ENCODE data around the gene DNAJC3. TPM values are rescaled to one million over a fixed set of nuclear protein-coding genes. Genes with fewer than 3 reads are reported as not detected.
"Not testable (repeated sequence)": the region's sequence is repeated elsewhere in the genome, so short reads cannot be mapped to it uniquely, and the experiment has no call there.

Gene DNAJC3
- total RNA-seq, 1 donor from 2014 or later, result 23.5 TPM

DNA sequence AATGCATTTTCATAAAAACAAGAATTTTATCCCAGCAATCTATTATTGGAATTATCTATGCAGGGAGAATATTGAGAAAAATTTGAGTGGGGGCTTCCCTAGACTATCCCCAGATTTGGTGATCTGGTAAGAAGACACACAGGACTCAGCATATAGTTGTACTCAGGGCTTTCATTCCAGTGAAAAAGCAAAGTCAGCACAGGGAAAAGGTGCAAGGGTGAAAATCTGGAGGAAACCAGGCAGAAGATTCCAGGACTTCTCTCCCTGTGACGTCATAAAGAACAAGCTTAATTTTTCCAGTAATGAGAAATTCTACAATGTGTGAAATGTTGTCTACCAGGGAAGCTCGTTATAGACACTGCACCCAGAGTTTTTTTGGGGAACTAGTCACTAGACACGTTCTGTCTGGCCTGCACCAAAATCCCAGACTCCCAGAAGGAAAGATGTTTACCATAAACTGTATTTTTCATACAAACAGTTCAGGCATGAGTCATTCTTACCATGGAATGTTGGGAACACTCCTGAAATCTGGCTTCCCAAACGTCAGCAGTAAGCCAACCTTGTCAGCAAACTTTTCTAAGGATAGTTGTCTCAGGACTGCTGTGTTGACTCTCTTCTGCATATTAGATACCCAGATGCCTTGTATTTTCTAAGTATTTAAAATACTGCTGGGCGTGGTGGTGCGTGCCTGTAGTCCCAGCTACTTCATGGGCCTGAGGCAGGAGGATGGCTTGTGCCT, 107.4 kb downstream of the DNAJC3 start:
- Histone ChIP-seq H3K27ac (ENCODE audit: low read depth, low read length) (no peak overlapping the region), H3K9me3 (ENCODE audit: control insufficient read depth in 3 of 3, low read length in 3 of 3) (no peaks in the 10 kb centered on the region), H3K9ac (ENCODE audit: low read depth in 1 of 3, low read length in 3 of 3) (no peak overlapping the region), H3K27me3 (ENCODE audit: control insufficient read depth in 3 of 3, insufficient read depth in 3 of 3, low read length in 3 of 3) (no peaks in the 10 kb centered on the region), H3K4me1 (ENCODE audit: control insufficient read depth in 3 of 3, insufficient read depth in 3 of 3, low read length in 3 of 3) (no peaks in the 10 kb centered on the region), H3K4me3 (ENCODE audit: low read length in 3 of 3) (no peak overlapping the region), H3K36me3 (ENCODE audit: control insufficient read depth in 3 of 3, insufficient read depth in 3 of 3, low read length in 3 of 3) (peaks cover 10 to 22% (median 16%) of the 10 kb centered on the region in 3 donors)

DNA sequence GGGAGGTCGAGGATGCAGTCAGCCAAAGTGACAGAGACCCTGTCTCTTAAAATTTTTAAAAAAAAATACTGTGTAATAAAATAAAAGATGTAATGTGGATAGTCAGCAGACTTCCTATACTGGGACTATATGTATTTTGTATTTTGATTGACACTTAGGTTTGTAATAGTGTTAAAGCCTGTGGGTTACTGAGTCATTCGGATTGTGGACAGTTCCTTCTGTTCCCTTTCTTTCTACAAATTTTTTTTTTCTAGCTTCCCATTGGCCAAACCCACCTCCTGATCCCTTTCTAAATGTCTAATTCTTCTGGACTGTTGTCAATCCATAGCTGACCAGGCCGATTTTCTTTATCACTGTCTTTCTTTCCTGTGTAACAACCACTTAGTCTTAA, 108.0 kb downstream of the DNAJC3 start:
- peaks cover 9 to 24% (median 16%) of the 10 kb centered on the region in 3 donors for H3K36me3 ChIP-seq (ENCODE audit: control insufficient read depth in 3 of 3, insufficient read depth in 3 of 3, low read length in 3 of 3)
- H3K27me3 ChIP-seq (ENCODE audit: control insufficient read depth in 3 of 3, insufficient read depth in 3 of 3, low read length in 3 of 3), result no peaks in the 10 kb centered on the region
- no peak overlapping the region for H3K4me3 ChIP-seq (ENCODE audit: low read length in 3 of 3)
- no peaks in the 10 kb centered on the region for H3K4me1 ChIP-seq (ENCODE audit: control insufficient read depth in 3 of 3, insufficient read depth in 3 of 3, low read length in 3 of 3)
- no peaks in the 10 kb centered on the region for H3K9me3 ChIP-seq (ENCODE audit: control insufficient read depth in 3 of 3, low read length in 3 of 3)
- no peak overlapping the region for H3K9ac ChIP-seq (ENCODE audit: low read depth in 1 of 3, low read length in 3 of 3)
- H3K27ac ChIP-seq (ENCODE audit: low read depth, low read length), result no peak overlapping the region

DNA sequence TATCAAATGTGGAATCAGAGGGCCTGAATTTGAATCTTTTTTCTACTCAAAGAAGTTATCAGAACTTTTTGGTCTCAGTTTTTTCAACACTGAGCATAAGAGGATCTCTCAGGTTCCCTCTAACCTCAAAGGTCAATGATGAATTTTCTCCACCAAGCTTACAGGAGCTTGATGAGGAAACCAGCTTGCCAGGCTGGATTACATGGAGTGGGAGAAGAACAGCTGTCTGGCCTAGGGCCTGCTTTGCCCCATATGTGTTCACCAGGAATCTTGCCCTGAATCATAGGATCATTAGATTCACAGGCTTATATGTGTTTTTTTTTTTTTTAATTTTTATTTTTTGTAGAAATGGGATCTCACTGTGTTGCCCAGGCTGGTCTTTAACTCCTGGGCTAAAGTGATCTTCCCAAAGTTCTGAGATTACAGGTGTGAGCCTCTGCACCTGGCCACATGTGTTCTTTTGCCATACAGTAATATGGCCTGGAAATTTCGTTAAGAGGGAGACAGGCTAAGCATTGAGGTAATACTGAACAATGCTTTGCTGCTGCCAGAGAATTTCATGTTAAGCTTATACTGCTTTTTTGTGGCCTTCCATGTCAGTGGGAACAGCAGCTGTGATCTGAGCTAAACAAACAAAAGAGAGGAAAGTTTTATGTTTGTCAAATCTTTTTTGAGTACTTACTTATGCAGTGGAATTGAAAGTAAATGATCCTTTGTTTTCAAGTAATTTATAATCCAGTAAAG, 110.6 kb downstream of the DNAJC3 start:
- H3K36me3 ChIP-seq (ENCODE audit: control insufficient read depth in 3 of 3, insufficient read depth in 3 of 3, low read length in 3 of 3), result peaks cover 9 to 38% (median 18%) of the 10 kb centered on the region in 3 donors
- H3K4me3 ChIP-seq (ENCODE audit: low read length in 3 of 3), result no peak overlapping the region
- no peaks in the 10 kb centered on the region for H3K4me1 ChIP-seq (ENCODE audit: control insufficient read depth in 3 of 3, insufficient read depth in 3 of 3, low read length in 3 of 3)
- H3K9ac ChIP-seq (ENCODE audit: low read depth in 1 of 3, low read length in 3 of 3), result no peak overlapping the region
- H3K9me3 ChIP-seq (ENCODE audit: control insufficient read depth in 3 of 3, low read length in 3 of 3), result no peaks in the 10 kb centered on the region
- no peak overlapping the region for H3K27ac ChIP-seq (ENCODE audit: low read depth, low read length)
- H3K27me3 ChIP-seq (ENCODE audit: control insufficient read depth in 3 of 3, insufficient read depth in 3 of 3, low read length in 3 of 3), result no peaks in the 10 kb centered on the region

DNA sequence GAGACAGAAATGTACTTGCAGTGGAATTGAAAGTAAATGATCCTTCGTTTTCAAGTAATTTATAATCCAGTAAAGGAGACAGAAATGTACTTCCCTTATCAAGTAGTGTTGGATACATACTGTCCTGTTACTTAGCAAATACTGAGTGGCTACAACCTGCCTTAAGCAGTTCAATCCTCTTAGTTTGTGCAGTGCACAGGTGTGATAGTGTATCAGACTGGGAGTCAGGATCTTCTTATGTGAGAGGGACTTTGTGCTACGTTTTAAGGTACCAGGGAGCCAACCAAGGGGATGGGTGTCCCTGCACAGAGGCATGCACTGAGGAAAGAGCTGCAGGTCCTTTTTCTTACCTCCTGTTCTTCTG, 111.1 kb downstream of the DNAJC3 start:
- Histone ChIP-seq H3K36me3 (ENCODE audit: control insufficient read depth in 3 of 3, insufficient read depth in 3 of 3, low read length in 3 of 3) (peaks cover 9 to 39% (median 24%) of the 10 kb centered on the region in 3 donors), H3K4me1 (ENCODE audit: control insufficient read depth in 3 of 3, insufficient read depth in 3 of 3, low read length in 3 of 3) (peaks cover 0 to 2% (median 0%) of the 10 kb centered on the region in 3 donors), H3K9ac (ENCODE audit: low read depth in 1 of 3, low read length in 3 of 3) (no peak overlapping the region), H3K4me3 (ENCODE audit: low read length in 3 of 3) (no peak overlapping the region), H3K27ac (ENCODE audit: low read depth, low read length) (no peak overlapping the region), H3K9me3 (ENCODE audit: control insufficient read depth in 3 of 3, low read length in 3 of 3) (no peaks in the 10 kb centered on the region), H3K27me3 (ENCODE audit: control insufficient read depth in 3 of 3, insufficient read depth in 3 of 3, low read length in 3 of 3) (no peaks in the 10 kb centered on the region)

DNA sequence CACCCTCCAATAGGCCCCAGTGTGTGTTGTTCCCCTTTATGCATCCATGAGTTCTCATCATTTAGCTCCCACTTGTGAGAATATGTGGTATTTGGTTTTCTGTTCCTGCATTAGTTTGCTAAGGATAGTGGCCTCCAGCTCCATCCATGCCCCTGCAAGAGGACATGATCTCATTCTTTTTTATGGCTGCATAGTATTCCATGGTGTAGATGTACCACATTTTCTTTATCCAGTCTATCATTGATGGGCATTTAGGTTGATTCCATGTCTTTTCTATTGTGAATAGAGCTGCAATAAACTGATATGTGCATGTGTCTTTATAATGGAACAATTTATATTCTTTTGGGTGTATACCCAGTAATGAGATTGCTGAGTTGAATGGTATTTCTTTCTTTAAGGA, 112.4 kb downstream of the DNAJC3 start:
- H3K9ac ChIP-seq (ENCODE audit: low read depth in 1 of 3, low read length in 3 of 3); H3K4me1 ChIP-seq (ENCODE audit: control insufficient read depth in 3 of 3, insufficient read depth in 3 of 3, low read length in 3 of 3); H3K4me3 ChIP-seq (ENCODE audit: low read length in 3 of 3); H3K27ac ChIP-seq (ENCODE audit: low read depth, low read length); H3K27me3 ChIP-seq (ENCODE audit: control insufficient read depth in 3 of 3, insufficient read depth in 3 of 3, low read length in 3 of 3); H3K9me3 ChIP-seq (ENCODE audit: control insufficient read depth in 3 of 3, low read length in 3 of 3): not testable (repeated sequence)
- H3K36me3 ChIP-seq (ENCODE audit: control insufficient read depth in 3 of 3, insufficient read depth in 3 of 3, low read length in 3 of 3), result peaks cover 9 to 43% (median 26%) of the 10 kb centered on the region in 3 donors

DNA sequence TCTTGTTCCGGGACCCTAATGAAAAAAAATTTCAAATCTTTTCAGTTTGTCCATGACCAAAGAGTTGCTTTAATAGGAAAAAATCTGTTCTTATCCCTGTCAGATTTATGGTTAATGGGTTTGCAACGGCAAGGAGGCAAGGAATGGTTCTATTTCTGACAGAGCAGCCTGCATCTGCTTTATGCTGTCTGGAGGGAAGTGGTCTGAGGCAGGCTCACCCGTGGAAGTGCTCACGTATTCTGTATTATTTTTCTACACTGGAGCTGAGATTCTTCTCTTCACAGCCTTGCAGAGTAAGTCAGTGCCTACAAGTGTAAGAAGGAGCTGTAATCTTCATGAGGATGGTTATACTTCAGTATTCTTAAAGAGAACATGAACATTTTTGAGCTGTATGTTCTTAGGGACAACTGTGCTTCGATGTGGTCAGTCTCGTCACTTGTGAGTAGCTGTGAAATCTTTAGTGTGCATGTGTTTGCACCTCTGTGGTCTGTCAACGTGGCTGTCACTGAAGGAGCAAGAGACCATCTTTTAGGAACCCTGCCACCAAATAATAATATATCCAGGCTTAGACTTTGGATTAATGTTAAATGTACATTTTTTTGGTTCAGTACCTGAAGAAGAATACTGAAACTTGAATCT, 114.3 kb downstream of the DNAJC3 start:
- Histone ChIP-seq H3K36me3 (ENCODE audit: control insufficient read depth in 3 of 3, insufficient read depth in 3 of 3, low read length in 3 of 3) (peaks cover 9 to 43% (median 26%) of the 10 kb centered on the region in 3 donors), H3K27me3 (ENCODE audit: control insufficient read depth in 3 of 3, insufficient read depth in 3 of 3, low read length in 3 of 3) (no peaks in the 10 kb centered on the region), H3K9me3 (ENCODE audit: control insufficient read depth in 3 of 3, low read length in 3 of 3) (no peaks in the 10 kb centered on the region), H3K4me3 (ENCODE audit: low read length in 3 of 3) (no peak overlapping the region), H3K27ac (ENCODE audit: low read depth, low read length) (no peak overlapping the region), H3K4me1 (ENCODE audit: control insufficient read depth in 3 of 3, insufficient read depth in 3 of 3, low read length in 3 of 3) (peaks cover 0 to 3% (median 0%) of the 10 kb centered on the region in 3 donors), H3K9ac (ENCODE audit: low read depth in 1 of 3, low read length in 3 of 3) (no peak overlapping the region)

DNA sequence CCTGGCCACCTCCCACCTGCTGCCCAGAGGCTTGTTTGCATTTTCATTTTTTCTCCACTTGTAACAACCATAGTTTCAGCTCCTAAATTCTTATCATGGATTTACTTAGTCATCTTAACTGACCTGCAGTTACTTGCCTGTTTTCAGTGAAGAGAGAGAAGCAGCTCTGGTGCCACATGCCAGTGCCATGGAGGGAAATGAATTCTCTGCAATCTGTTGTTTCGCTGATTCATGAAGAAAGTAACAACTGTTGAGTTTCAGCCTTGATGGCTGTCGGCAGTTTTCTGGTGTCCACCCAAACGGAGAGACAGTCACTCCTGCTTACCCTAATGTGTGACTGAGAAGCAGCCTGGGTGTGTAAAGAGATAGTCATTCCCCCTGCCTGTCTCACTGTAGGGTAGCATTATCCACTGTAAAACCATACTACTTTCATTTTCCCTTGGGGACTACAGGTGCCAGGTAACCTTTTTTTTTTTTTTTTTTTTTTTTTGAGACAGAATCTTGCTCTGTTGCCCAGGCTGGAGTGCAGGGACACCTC, 116.1 kb downstream of the DNAJC3 start:
- H3K9me3 ChIP-seq (ENCODE audit: control insufficient read depth in 3 of 3, low read length in 3 of 3), result no peaks in the 10 kb centered on the region
- peaks cover 0 to 3% (median 0%) of the 10 kb centered on the region in 3 donors for H3K4me1 ChIP-seq (ENCODE audit: control insufficient read depth in 3 of 3, insufficient read depth in 3 of 3, low read length in 3 of 3)
- no peak overlapping the region for H3K4me3 ChIP-seq (ENCODE audit: low read length in 3 of 3)
- no peak overlapping the region for H3K27ac ChIP-seq (ENCODE audit: low read depth, low read length)
- peaks cover 4 to 36% (median 21%) of the 10 kb centered on the region in 3 donors for H3K36me3 ChIP-seq (ENCODE audit: control insufficient read depth in 3 of 3, insufficient read depth in 3 of 3, low read length in 3 of 3)
- no peak overlapping the region for H3K9ac ChIP-seq (ENCODE audit: low read depth in 1 of 3, low read length in 3 of 3)
- H3K27me3 ChIP-seq (ENCODE audit: control insufficient read depth in 3 of 3, insufficient read depth in 3 of 3, low read length in 3 of 3), result no peaks in the 10 kb centered on the region

DNA sequence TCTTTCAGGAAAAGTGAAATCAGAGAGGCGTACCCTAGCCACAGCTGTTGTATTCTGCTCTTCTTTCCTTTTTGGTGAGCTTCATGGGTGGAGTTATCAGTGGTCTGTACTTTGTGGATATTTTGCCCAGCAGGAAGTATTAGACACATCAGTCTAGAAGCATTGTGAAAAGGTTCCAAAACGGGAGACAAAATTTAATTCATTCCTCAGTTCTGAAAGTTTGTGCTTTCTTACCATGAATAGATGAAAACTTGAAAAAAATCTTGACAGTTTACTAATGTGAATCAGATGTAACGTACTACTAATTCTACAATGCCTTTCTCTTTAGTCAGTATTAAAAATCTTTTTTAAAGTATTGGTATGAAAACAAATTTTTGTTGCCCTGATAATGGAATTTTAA, 116.8 kb downstream of the DNAJC3 start:
- no peak overlapping the region for H3K9ac ChIP-seq (ENCODE audit: low read depth in 1 of 3, low read length in 3 of 3)
- H3K9me3 ChIP-seq (ENCODE audit: control insufficient read depth in 3 of 3, low read length in 3 of 3), result no peaks in the 10 kb centered on the region
- H3K36me3 ChIP-seq (ENCODE audit: control insufficient read depth in 3 of 3, insufficient read depth in 3 of 3, low read length in 3 of 3), result peaks cover 3 to 29% (median 18%) of the 10 kb centered on the region in 3 donors
- no peaks in the 10 kb centered on the region for H3K27me3 ChIP-seq (ENCODE audit: control insufficient read depth in 3 of 3, insufficient read depth in 3 of 3, low read length in 3 of 3)
- peaks cover 0 to 3% (median 0%) of the 10 kb centered on the region in 3 donors for H3K4me1 ChIP-seq (ENCODE audit: control insufficient read depth in 3 of 3, insufficient read depth in 3 of 3, low read length in 3 of 3)
- no peak overlapping the region for H3K27ac ChIP-seq (ENCODE audit: low read depth, low read length)
- H3K4me3 ChIP-seq (ENCODE audit: low read length in 3 of 3), result no peak overlapping the region

DNA sequence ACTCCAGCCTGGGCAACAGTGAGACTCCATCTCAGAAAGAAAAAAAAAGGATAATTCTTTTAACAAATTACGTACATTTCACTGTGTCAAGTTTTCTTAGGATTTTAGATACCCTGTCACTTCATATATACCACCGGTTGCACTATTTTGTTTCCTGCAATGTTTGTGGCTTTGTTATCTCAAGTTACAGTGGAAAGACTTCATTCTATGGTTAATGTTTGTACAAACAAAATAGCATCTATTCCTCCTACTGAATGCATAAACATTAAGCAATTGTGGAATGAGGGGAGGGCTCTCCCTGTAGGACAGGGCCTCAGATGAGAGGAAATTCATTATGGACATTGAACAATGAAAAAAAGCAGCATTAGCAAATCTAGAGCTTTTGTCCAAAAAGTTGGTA, 120.1 kb downstream of the DNAJC3 start:
- Histone ChIP-seq H3K9me3 (ENCODE audit: control insufficient read depth in 3 of 3, low read length in 3 of 3) (no peaks in the 10 kb centered on the region), H3K36me3 (ENCODE audit: control insufficient read depth in 3 of 3, insufficient read depth in 3 of 3, low read length in 3 of 3) (peaks cover 0 to 11% (median 7%) of the 10 kb centered on the region in 3 donors), H3K27ac (ENCODE audit: low read depth, low read length) (no peak overlapping the region), H3K4me1 (ENCODE audit: control insufficient read depth in 3 of 3, insufficient read depth in 3 of 3, low read length in 3 of 3) (peaks cover 0 to 3% (median 0%) of the 10 kb centered on the region in 3 donors), H3K27me3 (ENCODE audit: control insufficient read depth in 3 of 3, insufficient read depth in 3 of 3, low read length in 3 of 3) (no peaks in the 10 kb centered on the region), H3K9ac (ENCODE audit: low read depth in 1 of 3, low read length in 3 of 3) (no peak overlapping the region), H3K4me3 (ENCODE audit: low read length in 3 of 3) (no peak overlapping the region)
